Amniotic stem cell (primary cell): ENCODE results near the gene TMOD1.
"Not testable (repeated sequence)": the region's sequence is repeated elsewhere in the genome, so short reads cannot be mapped to it uniquely, and the experiment has no call there.

Experiments used
- DNase-seq: peaks from one replicate; lab custom pipeline; 2025; lab: John Stamatoyannopoulos, UW

The TMOD1 gene

GRCh38 chr9:97498846-97499245 lies 2.6 kb upstream of the TMOD1 start:
- not testable (repeated sequence) for DNase-seq

- no peak for DNase-seq
Measured at GRCh38 chr9:97500263-97500662, 1.2 kb upstream of the TMOD1 start.

GRCh38 chr9:97500765-97501176 lies 695 bp upstream of the TMOD1 start:
- no peak for DNase-seq

DNA sequence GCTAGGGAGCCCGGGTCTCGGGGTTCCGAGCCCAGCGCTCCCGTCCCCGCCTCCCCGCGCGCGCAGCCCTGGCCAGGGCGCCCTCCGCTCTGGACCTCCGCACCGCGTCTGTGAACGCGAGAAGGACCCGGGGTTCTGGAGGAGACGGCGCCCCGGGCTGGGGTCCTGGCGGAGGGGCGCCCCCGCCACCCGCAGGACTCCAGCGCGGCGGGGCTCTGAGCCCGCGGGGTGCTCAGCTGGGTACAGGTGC lies 431 bp downstream of the TMOD1 start:
- DNase-seq, result no peak

DNA sequence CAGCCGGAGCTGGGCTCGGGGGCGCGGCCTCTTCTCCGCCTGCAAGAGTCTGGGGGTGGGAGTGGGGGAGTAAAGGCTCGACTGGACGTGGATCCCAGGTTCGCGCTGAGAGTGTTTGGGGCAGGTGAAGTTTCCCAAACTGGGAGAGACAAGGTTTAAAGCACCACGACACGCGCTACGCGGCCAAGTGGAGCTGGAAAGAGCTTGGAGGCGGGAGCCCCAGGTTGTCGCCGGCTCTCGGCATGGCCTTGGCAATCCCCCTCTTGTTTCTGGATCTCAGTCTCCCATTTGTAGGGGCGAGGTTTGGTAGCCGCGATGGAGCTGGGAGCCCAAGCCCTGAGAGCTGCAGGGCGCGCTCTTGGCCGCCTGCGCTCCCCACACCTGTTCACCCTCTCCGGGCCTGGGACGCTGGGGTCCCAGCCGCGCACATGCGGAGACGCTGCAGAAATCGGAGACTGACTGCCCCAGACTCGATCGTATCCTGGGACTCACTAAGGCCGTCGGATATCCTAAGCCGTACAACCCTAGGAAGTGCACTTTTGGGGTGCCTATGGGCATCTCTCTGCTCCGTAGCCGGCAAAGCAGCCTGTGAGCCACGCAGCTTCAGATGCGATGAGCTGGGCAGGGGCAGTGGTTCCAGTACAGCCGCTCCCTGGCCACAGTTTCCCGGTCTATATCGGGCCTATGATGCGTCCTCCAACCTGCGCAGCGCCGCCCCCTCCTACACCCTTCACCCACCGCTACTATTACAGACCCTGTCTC lies 937 bp downstream of the TMOD1 start:
- DNase-seq, result no peak

- no peak for DNase-seq
Measured at GRCh38 chr9:97502984-97503861, 1.8 kb downstream of the TMOD1 start.

- no peak for DNase-seq
Measured at GRCh38 chr9:97503862-97504210, 2.4 kb downstream of the TMOD1 start.

DNA sequence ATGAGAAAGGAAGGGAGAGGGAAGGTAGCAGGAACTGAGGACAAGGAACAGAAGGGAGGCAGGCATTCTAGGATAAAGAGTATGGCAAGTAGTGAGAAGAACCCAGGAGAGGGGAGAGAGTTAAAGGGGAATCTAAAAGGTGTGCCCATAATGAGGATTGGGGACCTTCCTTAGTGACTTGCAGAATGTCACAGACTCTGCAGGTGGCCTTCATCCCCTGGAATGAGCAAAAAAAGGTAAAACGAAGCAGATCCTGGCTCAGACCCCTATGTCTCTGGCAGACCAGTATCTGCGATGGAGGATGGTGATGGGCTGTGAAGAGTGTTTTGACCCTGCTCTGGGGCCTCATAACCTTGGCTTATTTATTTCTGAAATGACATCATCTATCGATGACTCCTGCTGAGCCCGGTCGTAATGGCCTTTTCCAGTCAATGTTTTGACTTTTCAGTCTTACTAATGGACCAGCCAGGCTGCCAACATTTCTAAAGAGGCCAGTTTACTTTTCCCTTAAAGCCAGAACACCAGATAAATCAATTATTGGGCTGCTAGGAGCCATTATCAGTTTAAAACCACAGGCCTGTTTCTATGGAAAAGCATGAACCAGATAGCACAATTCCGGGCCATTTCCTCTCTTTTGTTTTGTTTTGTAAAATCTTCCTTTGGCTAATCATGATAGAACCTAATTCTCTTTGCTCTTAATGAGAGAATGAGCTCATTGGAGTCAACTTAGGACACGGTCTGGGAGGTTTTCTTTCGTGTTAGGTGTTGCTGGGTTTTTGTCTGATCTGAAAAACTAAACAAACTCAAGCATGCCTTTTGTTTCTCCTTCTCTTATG lies 3.1 kb downstream of the TMOD1 start:
- no peak for DNase-seq

GRCh38 chr9:97505845-97506244 lies 4.4 kb downstream of the TMOD1 start:
- DNase-seq, result no peak

DNA sequence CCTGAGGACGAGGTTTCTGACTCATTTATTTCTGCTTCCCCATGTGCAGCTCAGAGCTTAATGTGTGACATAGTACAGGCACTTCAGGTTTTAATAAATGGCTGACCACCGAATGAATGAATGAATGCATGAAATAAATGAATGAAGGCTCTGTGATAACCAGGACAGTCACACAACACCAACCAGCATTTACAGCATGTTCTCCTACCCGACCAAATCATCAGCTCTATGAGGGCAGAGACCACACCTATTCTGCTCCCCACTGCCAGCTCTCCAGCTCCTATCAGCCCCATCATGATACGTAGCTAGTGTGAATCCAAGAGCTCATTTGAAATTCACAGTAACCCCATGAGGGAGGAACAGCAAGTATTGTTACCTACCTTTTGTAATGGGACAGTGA lies 4.8 kb downstream of the TMOD1 start:
- no peak for DNase-seq

GRCh38 chr9:97506787-97507186 lies 5.3 kb downstream of the TMOD1 start:
- DNase-seq, result no peak

DNA sequence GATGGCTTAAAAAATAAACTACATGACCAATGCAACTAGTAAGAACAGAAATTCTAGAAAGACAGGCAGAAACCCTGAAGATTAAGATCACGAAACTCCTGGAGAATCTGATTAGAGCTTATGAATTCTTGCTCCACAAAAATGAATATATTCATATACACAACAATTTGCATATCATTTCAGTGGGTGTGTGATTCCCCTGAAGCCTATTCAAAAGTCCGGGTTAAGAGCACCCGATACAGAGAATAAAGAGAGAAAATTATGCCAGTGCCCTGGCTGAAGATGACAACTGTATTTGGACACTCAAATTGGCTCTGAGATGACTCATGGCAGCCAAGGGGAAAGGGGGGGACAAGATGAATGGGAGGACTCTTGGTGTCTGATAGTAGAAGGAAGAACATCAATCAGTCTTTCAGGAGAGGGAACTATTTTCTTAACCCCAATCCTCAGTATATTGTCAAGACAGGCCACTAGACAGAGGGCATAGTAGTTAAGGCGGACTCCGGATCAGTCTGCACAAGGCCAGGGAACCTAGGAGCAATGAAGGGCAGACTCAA lies 6.0 kb downstream of the TMOD1 start:
- DNase-seq, result no peak

- DNase-seq, result no peak
Measured at GRCh38 chr9:97508852-97509251, 7.4 kb downstream of the TMOD1 start.

DNA sequence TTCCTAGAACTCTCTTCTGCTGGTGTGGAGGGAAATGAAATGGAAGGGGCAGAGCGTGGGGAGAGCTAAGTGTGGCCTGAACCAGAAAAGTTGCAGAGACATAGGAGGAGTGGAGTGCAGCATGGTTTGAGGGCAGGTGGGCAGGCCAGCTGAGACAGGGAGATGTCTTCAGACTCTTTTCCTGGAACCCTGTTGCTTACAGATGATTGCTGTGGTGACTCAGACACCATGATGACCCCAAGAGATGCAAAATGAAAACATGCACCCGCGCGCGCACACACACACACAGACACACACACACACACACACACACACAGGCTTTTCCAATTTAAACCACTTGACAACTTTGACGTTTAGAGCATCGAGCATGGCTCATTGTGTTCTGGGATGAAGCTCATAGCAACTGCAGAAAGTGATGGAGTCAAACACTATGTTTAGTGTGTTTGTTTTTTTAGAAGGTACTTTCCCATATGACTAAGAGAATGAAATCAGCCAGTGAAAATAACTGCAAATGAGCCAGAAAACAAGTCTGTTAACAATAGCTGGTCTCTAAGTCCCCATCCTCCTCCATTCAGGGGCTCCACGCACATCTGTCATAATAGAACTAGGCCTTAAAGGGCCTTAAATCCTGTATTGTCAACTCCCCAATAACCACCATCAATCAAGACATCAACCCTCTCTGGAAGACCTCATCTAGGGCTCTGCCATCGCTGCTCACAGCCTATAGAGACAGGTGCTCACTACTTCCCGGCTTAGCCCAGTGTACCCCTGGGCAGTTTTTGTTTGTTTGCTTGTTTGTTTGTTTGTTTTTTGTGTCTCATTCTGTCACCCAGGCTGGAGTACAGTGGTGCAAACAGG lies 9.6 kb downstream of the TMOD1 start:
- DNase-seq, result no peak

GRCh38 chr9:97511655-97512427 lies 10.4 kb downstream of the TMOD1 start:
- DNase-seq, result no peak

GRCh38 chr9:97512966-97513560 lies 11.6 kb downstream of the TMOD1 start:
- no peak for DNase-seq

GRCh38 chr9:97514531-97514930 lies 13.1 kb downstream of the TMOD1 start:
- DNase-seq, result no peak

GRCh38 chr9:97515662-97516061 lies 14.2 kb downstream of the TMOD1 start:
- no peak for DNase-seq

GRCh38 chr9:97516111-97516510 lies 14.6 kb downstream of the TMOD1 start:
- DNase-seq, result no peak

GRCh38 chr9:97517331-97518089 lies 16.0 kb downstream of the TMOD1 start:
- no peak for DNase-seq
